A673 (cell line): Measurements from ENCODE around the gene CABYR.

Experiments
- CTCF ChIP-seq: fragments of 300-800, 200-600 bp; sonication (generic); conservative IDR thresholded peaks from 2 replicates; pipeline ENCODE4 v1.5.1; 2017; ENCODE audit warnings: low read depth, mild to moderate bottlenecking, antibody characterized with exemption, low read length, moderate library complexity, mixed read lengths
- EZH2 ChIP-seq: fragments of 200-600 bp; sonication (generic); IDR thresholded peaks from 2 replicates; pipeline ENCODE4 v1.6.1; 2017; ENCODE audit warnings: borderline replicate concordance, low read depth, mild to moderate bottlenecking, mixed read lengths, antibody characterized with exemption, low read length; ENCODE audit not compliant: poor library complexity, severe bottlenecking

- TF ChIP-seq CTCF (no peak), EZH2 (no peak)
Observed at GRCh38 chr18:24136967-24137373, 1.9 kb upstream of the CABYR start.
